Panc1 (cell line): ENCODE measurements around the gene BRF1. TPM values are rescaled to one million over a fixed set of nuclear protein-coding genes. Genes with fewer than 3 reads are reported as not detected.

Source experiments
- ATAC-seq: fragments of 200-7000 bp; cut with Tn5 transposase; 2 replicates; pipeline ENCODE4 v1.9.1; 2020; ENCODE audit warnings: mild to moderate bottlenecking, moderate library complexity
- BruUV-seq: library from RNA; stranded (reverse); fragments of 400-500 nt; replicated peaks from 2 replicates; lab custom pipeline; 2021; lab: Mats Ljungman, UMichigan
- CTCF ChIA-PET: fragments of 300-600 bp; sonication (Branson Sonifier 250); formaldehyde crosslinking; loops from one replicate; lab custom pipeline; 2022; ENCODE audit warnings: antibody characterized with exemption; lab: Charles Lee
- POLR2A ChIA-PET: fragments of 300-600 bp; sonication (Branson Sonifier 250); formaldehyde crosslinking; loops from one replicate; lab custom pipeline; 2022; ENCODE audit warnings: antibody characterized with exemption; lab: Charles Lee
- DNase-seq: peaks from one replicate; pipeline ENCODE4 v3.0.0-alpha.2; 2010; ENCODE audit warnings: low read depth, low spot score
- H3K27ac ChIP-seq: 2 replicates; pipeline ENCODE4 v1.5.1; 2011; ENCODE audit warnings: mild to moderate bottlenecking, low read length, inconsistent platforms
- H3K27me3 ChIP-seq: fragments of 200-500 bp; sonication (Bioruptor generic); 2 replicates; pipeline ENCODE4 v1.6.0; 2014; ENCODE audit warnings: low read length, inconsistent platforms; ENCODE audit not compliant: control insufficient read depth, insufficient read depth
- H3K36me3 ChIP-seq: fragments of 200-500 bp; sonication (Bioruptor generic); 2 replicates; pipeline ENCODE4 v1.5.1; 2014; ENCODE audit warnings: inconsistent platforms, mild to moderate bottlenecking, low read length, moderate library complexity; ENCODE audit not compliant: control insufficient read depth, insufficient read depth
- H3K4me1 ChIP-seq: 2 replicates; pipeline ENCODE4 v1.5.1; 2011; ENCODE audit warnings: inconsistent platforms, mild to moderate bottlenecking, low read length, moderate library complexity; ENCODE audit not compliant: control insufficient read depth, insufficient read depth
- H3K4me3 ChIP-seq, 2 experiments: 2 replicates each; pipeline ENCODE4 v1.5.1; 2011 to 2012; ENCODE audit warnings: low read depth in 2 of 2, low read length in 2 of 2, mild to moderate bottlenecking in 2 of 2, inconsistent platforms in 1 of 2, moderate library complexity in 1 of 2
- H3K9me3 ChIP-seq: fragments of 200-500 bp; sonication (Bioruptor generic); 2 replicates; pipeline ENCODE4 v1.5.1; 2014; ENCODE audit warnings: low read depth, mild to moderate bottlenecking, inconsistent platforms, low read length, moderate library complexity; ENCODE audit not compliant: control insufficient read depth, insufficient read depth
- POLR2AphosphoS5 ChIP-seq: IDR thresholded peaks from 2 replicates; pipeline ENCODE4 v1.6.1; 2012; ENCODE audit warnings: mild to moderate bottlenecking, low read depth, low read length, moderate library complexity
- SIN3A ChIP-seq: IDR thresholded peaks from 2 replicates; pipeline ENCODE4 v1.6.1; 2012; ENCODE audit warnings: low read depth, mild to moderate bottlenecking, low read length, moderate library complexity, borderline replicate concordance; ENCODE audit not compliant: insufficient read depth
- TCF7L2 ChIP-seq: IDR thresholded peaks from 2 replicates; pipeline ENCODE4 v1.6.1; 2011; ENCODE audit warnings: mild to moderate bottlenecking, low read depth, low read length, inconsistent platforms
- in situ Hi-C: cut with HindIII; loops from 2 replicates; pipeline ENCODE4 v1.10.0; 2016; ENCODE audit warnings: low sequenced_read_pairs, low pct_unique_long_range_greater_than_20kb
- intact Hi-C: fragments of 100-400 bp; cut with micrococcal nuclease; formaldehyde crosslinking; loops from one replicate; pipeline ENCODE4 v1.10.0; 2022; ENCODE audit not compliant: unreplicated experiment
- total RNA-seq: library from RNA; stranded (reverse); gene quantifications from one replicate; pipeline ENCODE4 v1.2.1, GENCODE V29; 2021; ENCODE audit not compliant: unreplicated experiment
- TF ChIP-seq, protein P1 (sequence below): fragments of 450-650 bp; IDR thresholded peaks from 2 replicates; pipeline ENCODE4 v1.5.1; 2017; ENCODE audit warnings: mild to moderate bottlenecking
- TF ChIP-seq, protein P2 (sequence below), 2 experiments: IDR thresholded peaks; 2 replicates each; pipeline ENCODE4 v1.6.1; 2011 to 2012; ENCODE audit warnings: low read depth in 2 of 2, control low read depth in 1 of 2, low read length in 1 of 2, mild to moderate bottlenecking in 1 of 2, moderate library complexity in 1 of 2; ENCODE audit not compliant: insufficient read depth in 1 of 2

BRF1 gene
- total RNA-seq, 1 experiment from 2014 or later = 25.0 TPM

DNA sequence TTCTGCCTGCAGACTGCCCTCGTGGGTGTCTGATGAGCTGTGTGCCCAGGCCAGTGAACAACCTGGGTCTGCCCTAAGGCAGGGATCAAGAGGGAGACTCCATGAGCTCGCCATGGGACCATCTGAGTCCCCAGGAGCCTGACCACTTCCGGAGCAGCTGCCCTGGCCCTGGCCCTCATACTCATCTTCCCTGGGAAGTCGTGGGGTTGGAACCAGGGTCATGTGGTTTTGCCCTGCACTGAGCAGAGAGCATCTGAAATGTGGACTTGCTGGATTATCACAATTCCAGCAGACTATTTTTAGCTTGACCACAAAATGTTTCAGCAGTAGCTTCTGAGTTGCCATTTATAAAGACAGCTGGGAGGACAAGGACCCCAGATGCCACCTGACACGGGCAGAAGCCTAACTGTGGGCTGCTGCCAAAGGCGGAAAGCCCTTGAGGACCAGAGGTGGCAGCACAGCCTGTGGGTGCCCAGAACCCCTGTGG is 45.7 kb downstream of the BRF1 start:
- DNase-seq (no peak), ATAC-seq (no peak)
- Histone ChIP-seq H3K4me1 (no peaks in the 10 kb centered on the region), H3K9me3 (no peaks in the 10 kb centered on the region), H3K27ac (no peak overlapping the region), H3K4me3 (no peak overlapping the region), H3K36me3 (no peaks in the 10 kb centered on the region), H3K27me3 (no peaks in the 10 kb centered on the region)
- TF ChIP-seq, protein P1, sequence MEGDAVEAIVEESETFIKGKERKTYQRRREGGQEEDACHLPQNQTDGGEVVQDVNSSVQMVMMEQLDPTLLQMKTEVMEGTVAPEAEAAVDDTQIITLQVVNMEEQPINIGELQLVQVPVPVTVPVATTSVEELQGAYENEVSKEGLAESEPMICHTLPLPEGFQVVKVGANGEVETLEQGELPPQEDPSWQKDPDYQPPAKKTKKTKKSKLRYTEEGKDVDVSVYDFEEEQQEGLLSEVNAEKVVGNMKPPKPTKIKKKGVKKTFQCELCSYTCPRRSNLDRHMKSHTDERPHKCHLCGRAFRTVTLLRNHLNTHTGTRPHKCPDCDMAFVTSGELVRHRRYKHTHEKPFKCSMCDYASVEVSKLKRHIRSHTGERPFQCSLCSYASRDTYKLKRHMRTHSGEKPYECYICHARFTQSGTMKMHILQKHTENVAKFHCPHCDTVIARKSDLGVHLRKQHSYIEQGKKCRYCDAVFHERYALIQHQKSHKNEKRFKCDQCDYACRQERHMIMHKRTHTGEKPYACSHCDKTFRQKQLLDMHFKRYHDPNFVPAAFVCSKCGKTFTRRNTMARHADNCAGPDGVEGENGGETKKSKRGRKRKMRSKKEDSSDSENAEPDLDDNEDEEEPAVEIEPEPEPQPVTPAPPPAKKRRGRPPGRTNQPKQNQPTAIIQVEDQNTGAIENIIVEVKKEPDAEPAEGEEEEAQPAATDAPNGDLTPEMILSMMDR = no peak
- TF ChIP-seq SIN3A (no peak), TCF7L2 (no peak), POLR2AphosphoS5 (no peak)
- TF ChIP-seq, protein P2, sequence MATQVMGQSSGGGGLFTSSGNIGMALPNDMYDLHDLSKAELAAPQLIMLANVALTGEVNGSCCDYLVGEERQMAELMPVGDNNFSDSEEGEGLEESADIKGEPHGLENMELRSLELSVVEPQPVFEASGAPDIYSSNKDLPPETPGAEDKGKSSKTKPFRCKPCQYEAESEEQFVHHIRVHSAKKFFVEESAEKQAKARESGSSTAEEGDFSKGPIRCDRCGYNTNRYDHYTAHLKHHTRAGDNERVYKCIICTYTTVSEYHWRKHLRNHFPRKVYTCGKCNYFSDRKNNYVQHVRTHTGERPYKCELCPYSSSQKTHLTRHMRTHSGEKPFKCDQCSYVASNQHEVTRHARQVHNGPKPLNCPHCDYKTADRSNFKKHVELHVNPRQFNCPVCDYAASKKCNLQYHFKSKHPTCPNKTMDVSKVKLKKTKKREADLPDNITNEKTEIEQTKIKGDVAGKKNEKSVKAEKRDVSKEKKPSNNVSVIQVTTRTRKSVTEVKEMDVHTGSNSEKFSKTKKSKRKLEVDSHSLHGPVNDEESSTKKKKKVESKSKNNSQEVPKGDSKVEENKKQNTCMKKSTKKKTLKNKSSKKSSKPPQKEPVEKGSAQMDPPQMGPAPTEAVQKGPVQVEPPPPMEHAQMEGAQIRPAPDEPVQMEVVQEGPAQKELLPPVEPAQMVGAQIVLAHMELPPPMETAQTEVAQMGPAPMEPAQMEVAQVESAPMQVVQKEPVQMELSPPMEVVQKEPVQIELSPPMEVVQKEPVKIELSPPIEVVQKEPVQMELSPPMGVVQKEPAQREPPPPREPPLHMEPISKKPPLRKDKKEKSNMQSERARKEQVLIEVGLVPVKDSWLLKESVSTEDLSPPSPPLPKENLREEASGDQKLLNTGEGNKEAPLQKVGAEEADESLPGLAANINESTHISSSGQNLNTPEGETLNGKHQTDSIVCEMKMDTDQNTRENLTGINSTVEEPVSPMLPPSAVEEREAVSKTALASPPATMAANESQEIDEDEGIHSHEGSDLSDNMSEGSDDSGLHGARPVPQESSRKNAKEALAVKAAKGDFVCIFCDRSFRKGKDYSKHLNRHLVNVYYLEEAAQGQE (IDR thresholded peaks at IDR 0.05; ENCODE audit: insufficient read depth in 1 of 2, low read depth in 2 of 2, low read length in 1 of 2) = no peak
- CTCF ChIA-PET = no interaction called here
- in situ Hi-C loops = no loop called here
- POLR2A ChIA-PET = interaction anchor here (0.6 kb wide), 1 partner anchor 60 kb away, joined by 4 read pairs; no protein-coding TSS in a partner anchor
- no TSS peak for BruUV-seq
- intact Hi-C loops = no loop called here

DNA sequence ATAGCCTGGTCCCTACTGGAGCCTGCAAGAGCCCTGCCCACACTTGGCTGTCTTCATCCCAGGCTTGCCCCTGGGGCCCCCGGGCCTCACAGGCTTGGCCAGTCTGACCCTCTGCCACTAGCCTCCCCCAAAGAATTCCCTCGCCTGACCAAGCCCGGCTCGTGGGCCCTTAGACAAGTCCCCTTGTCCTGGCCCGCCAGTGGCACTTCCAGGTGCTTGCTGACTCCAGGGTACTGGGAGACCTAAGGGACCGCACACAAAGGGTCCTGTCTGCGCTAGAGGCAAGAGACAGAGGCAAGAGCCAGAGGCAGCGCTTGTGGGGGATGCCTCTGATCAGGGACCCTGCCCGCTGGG is 47.5 kb downstream of the BRF1 start:
- in situ Hi-C loops (no loop called here), intact Hi-C loops (no loop called here)
- Histone ChIP-seq H3K4me3 (no peak overlapping the region), H3K36me3 (no peaks in the 10 kb centered on the region), H3K4me1 (no peaks in the 10 kb centered on the region), H3K9me3 (no peaks in the 10 kb centered on the region), H3K27me3 (no peaks in the 10 kb centered on the region), H3K27ac (no peak overlapping the region)
- BruUV-seq = no TSS peak
- no peak for DNase-seq
- ChIA-PET POLR2A (no interaction called here), CTCF (no interaction called here)
- no peak for ATAC-seq
- TF ChIP-seq POLR2AphosphoS5 (no peak), TCF7L2 (no peak), SIN3A (no peak)
- TF ChIP-seq, protein P1 = no peak
- TF ChIP-seq, protein P2 (IDR thresholded peaks at IDR 0.05; ENCODE audit: insufficient read depth in 1 of 2, low read depth in 2 of 2, low read length in 1 of 2) = no peak
